HG02571 (cell line): ENCODE data around the gene CFAP57.

Experiments used
- ATAC-seq: cut with Tn5 transposase; IDR thresholded peaks from one replicate; pipeline ENCODE4 v1.9.1; 2021; ENCODE audit warnings: mild to moderate bottlenecking, moderate library complexity; ENCODE audit not compliant: unreplicated experiment

CFAP57 gene

DNA sequence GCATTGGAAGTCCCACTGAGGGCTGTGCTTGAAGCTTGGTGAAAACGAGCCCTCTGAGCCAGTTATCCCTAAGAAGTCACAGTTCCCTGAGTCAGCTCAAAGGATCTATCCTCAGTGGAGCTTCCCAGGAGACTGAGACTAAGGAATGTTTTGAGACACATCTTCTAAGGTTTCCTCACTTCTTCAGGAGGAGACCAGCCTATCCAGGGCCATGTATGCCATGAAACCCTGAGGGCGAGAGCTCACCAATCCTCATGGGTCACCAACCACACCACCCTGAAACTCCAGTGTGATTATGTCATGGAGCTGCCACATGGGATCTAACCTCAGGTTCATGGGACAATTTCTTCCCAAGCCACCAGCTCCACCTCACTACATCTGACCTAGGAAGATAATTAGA, 121.0 kb downstream of the CFAP57 start:
- ATAC-seq: no peak

DNA sequence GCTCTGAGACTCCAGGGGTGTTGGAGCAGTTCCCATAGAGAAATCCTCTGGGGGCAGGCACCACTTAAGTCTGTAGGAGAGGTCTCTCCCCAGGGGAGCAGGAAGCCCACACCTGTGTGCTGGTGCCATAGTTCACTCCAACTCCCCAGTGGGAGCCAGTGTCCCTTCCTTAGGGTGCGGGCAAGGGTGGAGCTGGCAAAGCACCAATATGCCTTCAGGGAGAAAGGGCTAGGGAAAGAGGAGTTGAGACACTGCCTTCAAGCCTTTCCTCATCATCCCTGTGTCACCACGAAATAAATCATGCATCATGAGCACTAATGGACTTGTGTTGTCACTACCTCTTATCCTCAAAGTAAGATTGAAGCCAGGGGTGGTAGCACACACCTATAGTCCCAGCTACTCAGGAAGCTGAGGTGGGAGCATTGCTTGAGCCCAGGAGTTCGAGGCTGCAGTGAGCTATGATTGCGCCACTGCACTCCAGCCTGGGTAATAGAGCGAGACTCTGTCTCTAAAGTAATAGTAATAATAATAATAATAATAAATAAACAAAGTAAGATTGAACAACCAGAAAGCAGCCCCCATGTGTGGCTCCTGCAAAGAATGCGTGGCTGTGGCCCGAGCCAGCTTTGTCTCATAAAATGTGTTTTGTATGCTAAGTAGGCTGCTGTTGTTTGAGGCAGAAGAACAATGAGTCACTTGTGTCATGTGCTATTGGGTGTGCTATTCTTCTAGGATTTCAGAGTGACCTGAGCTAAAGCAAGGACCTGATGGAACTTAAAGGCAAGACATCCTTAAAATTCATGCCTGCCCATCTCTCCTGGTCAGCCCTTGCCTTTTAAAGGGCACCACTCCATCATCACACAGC, 122.0 kb downstream of the CFAP57 start:
- no peak for ATAC-seq

DNA sequence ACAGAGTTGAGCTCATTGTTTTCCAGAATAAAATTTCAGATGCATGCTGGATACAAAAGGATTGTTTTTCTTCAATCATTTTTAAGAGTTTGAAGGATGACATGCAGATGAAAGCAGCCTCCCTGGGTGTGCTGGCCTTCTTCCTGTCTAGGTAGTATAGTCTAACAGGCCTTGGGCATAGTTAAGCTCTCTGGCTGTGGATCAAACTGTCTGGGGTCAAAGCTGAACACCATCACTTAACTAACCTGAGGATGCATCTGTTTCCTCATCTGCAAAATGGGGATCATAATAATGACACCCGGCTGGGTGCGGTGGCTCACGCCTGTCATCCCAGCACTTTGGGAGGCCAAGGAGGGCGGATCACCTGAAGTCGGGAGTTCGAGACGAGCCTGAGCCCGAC, 122.6 kb downstream of the CFAP57 start:
- ATAC-seq: no peak

DNA sequence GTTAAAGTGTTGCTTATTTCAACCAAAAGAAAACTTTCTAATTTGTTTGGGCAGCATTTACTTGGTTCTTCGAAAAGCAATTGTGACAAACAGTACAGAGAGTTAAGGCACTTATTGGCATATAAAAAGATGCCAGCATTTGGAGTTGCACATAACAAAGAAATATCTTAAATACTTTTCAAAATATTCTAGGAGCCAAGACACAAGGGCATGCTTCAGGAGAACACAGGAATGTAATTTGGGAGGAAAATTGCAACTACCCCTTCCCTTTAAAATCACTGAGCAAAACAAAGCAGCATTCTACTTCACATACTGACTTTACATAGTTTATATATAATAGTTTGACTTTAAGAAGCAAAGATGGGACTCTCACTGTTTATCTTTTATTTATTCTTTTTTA, 124.1 kb downstream of the CFAP57 start:
- ATAC-seq: no peak

DNA sequence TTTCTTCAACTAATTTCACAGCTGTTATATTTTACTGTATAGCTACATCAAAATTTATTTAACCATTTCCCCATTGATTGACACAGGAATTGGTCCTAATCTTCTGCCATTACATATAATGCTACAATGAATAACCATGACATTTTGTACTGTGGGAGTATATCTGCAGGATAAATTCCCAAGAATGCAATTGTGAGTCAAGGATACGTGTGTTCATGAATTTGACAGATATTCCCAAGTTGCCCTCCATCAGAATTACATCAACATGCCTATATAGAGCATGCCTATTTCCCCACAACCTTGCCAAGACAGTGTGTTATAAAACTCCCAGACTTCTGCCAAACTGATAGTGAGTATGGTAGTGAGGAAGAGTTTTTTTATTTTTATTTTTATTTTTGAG, 125.9 kb downstream of the CFAP57 start:
- no peak for ATAC-seq

DNA sequence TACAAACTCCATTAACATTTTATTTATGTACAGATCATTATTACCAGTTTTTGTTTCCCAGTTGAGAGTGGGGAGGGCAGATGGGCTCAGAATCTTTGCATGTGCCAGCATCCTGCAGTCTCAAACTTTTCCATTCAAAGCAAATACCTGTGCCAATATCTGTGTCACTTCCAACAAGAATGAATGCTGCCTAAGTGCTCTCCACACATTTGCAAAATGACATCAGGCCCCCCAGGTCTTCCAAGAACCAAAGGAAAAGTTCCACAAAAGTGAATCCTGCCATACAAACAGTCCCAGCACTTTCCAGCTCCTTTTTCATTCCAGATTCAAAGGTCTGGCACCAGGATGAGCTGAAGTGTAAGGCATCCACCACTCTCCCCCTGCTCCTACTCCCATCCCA, 127.0 kb downstream of the CFAP57 start:
- no peak for ATAC-seq

DNA sequence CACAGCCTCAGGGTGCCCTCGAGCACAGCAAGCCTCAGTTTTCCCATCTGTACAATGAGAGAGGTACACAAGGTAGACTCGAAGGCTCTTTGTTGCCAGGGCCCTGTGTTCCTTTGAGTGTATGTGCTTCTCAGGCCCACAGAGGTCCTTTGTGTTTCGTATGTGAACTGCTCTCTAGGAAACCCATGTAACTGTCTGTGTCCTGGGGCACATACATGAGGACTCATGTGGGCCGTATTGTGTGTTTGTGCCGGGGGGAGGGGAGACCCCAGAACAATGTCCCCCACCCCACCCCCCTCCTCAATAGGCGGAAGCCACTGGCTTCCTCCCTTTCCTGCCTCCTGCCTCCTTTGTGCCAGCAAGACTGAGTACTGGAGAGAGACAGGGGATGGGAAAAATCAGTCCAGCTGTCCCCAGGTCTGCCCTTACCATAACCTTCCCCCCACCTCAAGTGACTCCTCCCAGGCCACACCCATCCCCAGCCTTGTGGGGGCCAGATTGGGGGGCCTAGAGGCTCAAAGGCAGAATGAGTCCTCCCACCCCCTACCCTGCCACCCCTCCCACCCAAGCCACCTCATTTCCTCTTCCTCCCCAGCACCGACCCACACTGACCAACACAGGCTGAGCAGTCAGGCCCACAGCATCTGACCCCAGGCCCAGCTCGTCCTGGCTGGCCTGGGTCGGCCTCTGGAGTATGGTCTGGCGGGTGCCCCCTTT, 128.4 kb downstream of the CFAP57 start, which contains the start of gene TIE1:
Gene TIE1, plus strand, starts transcription at position 605 of the 717 bp plus-strand sequence. Its CDS starts 90 bp downstream, at position 695.
- ATAC-seq: no peak

DNA sequence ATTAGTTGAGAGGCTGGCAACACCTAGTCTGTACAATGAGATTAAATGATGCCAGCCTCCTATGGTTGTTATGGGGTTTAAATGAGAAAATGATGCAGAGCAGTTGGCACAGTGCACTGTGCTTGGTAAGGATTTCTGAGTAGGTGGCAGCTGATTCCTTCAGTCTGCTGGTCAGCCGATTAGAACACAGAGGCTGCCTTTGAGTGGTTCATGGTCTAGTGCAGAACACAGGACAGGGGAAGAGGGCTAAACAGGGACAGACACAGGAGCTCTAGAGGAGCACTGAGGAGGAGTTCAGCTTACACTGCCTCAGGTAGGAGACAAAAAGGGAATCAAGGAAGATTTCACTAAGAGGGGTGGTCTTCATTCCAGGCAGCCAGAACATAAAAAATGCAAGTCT, 130.1 kb downstream of the CFAP57 start:
- no peak for ATAC-seq

DNA sequence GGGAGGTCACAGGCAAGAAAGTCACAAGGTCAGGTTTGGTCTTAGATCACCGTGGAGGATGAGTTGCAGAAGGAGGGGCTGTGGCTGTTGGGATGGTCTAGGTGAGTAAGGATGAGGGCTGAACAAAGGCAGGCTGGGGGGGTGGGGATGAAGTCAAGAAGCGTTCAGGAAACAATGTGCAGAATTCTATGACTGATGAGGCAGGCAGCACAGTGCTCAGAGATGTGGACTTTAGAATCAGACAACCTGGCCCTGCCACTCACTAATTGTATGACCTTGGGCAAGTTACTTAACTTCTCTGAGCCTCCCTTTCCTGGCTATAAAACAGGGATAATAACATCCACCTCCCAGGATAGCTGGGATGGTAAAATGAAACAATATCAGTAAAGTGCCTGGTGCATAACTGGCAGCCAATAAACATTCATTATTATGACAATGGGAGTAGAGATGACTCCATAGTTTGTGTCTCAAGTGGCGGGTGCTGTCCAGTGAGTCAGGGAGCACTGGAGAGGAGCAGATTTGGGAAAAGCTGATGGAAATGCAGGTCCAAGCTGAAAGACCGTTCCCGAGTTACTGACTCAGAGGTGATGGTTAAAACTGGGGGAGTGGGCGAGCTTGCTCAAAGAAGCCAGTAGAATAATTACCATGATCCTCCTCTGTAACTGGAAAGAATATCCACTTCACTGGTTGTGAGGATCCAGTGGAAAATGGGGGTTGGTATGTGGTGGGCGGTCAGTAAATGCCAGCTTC, 130.8 kb downstream of the CFAP57 start:
- ATAC-seq: no peak

DNA sequence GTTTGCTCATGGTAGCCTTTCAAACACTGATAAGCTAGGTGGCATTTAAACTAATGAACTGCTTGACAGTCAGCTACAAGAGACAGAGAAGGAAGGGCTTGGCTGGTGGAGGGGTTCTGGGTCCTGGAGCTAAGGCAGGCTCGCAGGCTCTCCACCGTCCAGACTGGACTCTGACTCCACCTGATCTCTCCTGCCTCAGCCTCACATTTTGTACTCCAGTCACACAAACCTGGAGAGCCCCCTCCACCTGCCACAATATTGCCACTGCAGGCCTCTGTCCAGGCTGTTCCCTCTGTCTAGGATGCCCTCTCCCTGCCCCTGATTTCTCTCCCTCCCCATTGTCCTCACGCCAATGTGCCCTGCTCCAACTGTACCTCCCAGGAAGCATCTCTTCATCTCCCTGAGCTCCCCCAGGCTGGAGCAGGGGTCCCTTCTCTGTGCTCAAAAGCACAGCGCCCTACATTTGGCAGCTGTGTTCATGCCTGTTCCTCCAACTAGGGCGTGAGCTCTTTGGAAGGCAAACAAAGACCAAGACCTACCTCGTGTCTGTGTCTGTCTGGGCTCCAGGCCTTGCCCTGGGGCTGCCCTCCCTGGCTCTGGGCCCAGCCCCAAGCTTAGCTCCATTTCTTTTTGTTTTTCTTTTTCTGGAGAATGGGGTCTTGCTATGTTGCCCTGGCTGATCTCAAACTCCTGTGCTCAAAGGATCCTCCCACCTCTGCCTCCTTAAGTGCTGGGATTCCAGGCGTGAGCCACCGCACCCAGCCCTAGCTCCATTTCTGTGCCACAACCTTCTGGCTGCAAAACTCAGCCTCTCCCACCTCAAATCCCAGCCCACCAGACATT, 131.6 kb downstream of the CFAP57 start:
- ATAC-seq: no peak
